Endothelial cell (in vitro differentiated cells): ENCODE results near the gene LSM8. TPM values are rescaled to one million over a fixed set of nuclear protein-coding genes. Genes with fewer than 3 reads are reported as not detected.
"Not testable (repeated sequence)": the region's sequence is repeated elsewhere in the genome, so short reads cannot be mapped to it uniquely, and the experiment has no call there.

Experiments
- DNase-seq: peaks from one replicate; pipeline ENCODE4 v3.0.0; 2021; ENCODE audit warnings: low spot score
- H3K27ac Mint-ChIP-seq: one replicate; pipeline ENCODE4 v1.8.0; 2021; ENCODE audit warnings: mixed read lengths, inconsistent platforms; ENCODE audit not compliant: unreplicated experiment
- H3K27me3 Mint-ChIP-seq: one replicate; pipeline ENCODE4 v1.8.0; 2021; ENCODE audit warnings: mild to moderate bottlenecking, moderate library complexity, mixed read lengths, inconsistent platforms; ENCODE audit not compliant: unreplicated experiment
- H3K36me3 Mint-ChIP-seq: one replicate; pipeline ENCODE4 v1.8.0; 2021; ENCODE audit warnings: mild to moderate bottlenecking, low read depth, mixed read lengths, inconsistent platforms; ENCODE audit not compliant: unreplicated experiment
- H3K4me1 Mint-ChIP-seq: one replicate; pipeline ENCODE4 v1.8.0; 2021; ENCODE audit warnings: mild to moderate bottlenecking, mixed read lengths, inconsistent platforms; ENCODE audit not compliant: unreplicated experiment
- H3K4me3 Mint-ChIP-seq: one replicate; pipeline ENCODE4 v1.8.0; 2021; ENCODE audit warnings: mild to moderate bottlenecking, mixed read lengths, inconsistent platforms; ENCODE audit not compliant: unreplicated experiment
- H3K9me3 Mint-ChIP-seq: one replicate; pipeline ENCODE4 v1.8.0; 2021; ENCODE audit warnings: mixed read lengths, inconsistent platforms; ENCODE audit not compliant: unreplicated experiment
- CTCF ChIP-seq: fragments of 200-600 bp; sonication (generic); IDR thresholded peaks from one replicate; pipeline ENCODE4 v1.5.0; 2021; ENCODE audit warnings: antibody characterized with exemption; ENCODE audit not compliant: unreplicated experiment
- long read RNA-seq: library from polyadenylated mRNA; unstranded; transcript quantifications from one replicate; pipeline ENCODE4 v2.0.0, GENCODE V29; 2020; ENCODE audit not compliant: unreplicated experiment
- total RNA-seq: library from RNA; stranded (reverse); fragmentation: NEBNext Ultra II Directional; extraction: Animal tissue kit (Norgen Biotek cat#: 25700); gene quantifications from one replicate; pipeline ENCODE4 v1.2.1, GENCODE V29; 2021; ENCODE audit not compliant: unreplicated experiment

The LSM8 gene
- 39.7 TPM for total RNA-seq
- long read RNA-seq, transcript LSM8-201 (4 exons, 1,305 nt) = major isoform, 29 of 34 reads
- long read RNA-seq, partial matches to known transcripts = 0 of 34 reads
- long read RNA-seq, other reads (novel, unspliced or antisense) = 2 of 34 reads

- DNase-seq = peak; percentile 96
- no peak for TF ChIP-seq CTCF
- peaks cover 11% of the 10 kb centered on the region for H3K36me3 Mint-ChIP-seq
- peaks cover 2% of the 10 kb centered on the region for H3K27me3 Mint-ChIP-seq
- no peaks in the 10 kb centered on the region for H3K9me3 Mint-ChIP-seq
- H3K4me1 Mint-ChIP-seq = peaks cover 21% of the 10 kb centered on the region
- peak within 1 kb of the TSS; percentile 99 for H3K27ac Mint-ChIP-seq
- peak within 1 kb of the TSS; percentile 98 for H3K4me3 Mint-ChIP-seq
Observed at GRCh38 chr7:118183786-118184564, at the start of gene LSM8. TSS of gene LSM8 (plus strand) at chr7:118184164. CDS start at chr7:118184224, 60 bp downstream.

- not testable (repeated sequence) for H3K9me3 Mint-ChIP-seq, H3K4me3 Mint-ChIP-seq, H3K27ac Mint-ChIP-seq, H3K36me3 Mint-ChIP-seq, DNase-seq, H3K27me3 Mint-ChIP-seq, H3K4me1 Mint-ChIP-seq
Observed at GRCh38 chr7:118134420-118134819, 49.5 kb upstream of the LSM8 start.

- Mint-ChIP-seq H3K36me3 (no peaks in the 10 kb centered on the region), H3K4me1 (no peaks in the 10 kb centered on the region), H3K9me3 (no peaks in the 10 kb centered on the region), H3K27me3 (no peaks in the 10 kb centered on the region), H3K4me3 (no peak overlapping the region), H3K27ac (no peak overlapping the region)
- DNase-seq = no peak
- no peak for TF ChIP-seq CTCF
Observed at GRCh38 chr7:118140468-118140867, 43.5 kb upstream of the LSM8 start.

- H3K4me1 Mint-ChIP-seq = no peaks in the 10 kb centered on the region
- no peak overlapping the region for H3K4me3 Mint-ChIP-seq
- H3K9me3 Mint-ChIP-seq = no peaks in the 10 kb centered on the region
- no peaks in the 10 kb centered on the region for H3K27me3 Mint-ChIP-seq
- no peak overlapping the region for H3K27ac Mint-ChIP-seq
- DNase-seq = no peak
- no peaks in the 10 kb centered on the region for H3K36me3 Mint-ChIP-seq
- no peak for TF ChIP-seq CTCF
Observed at GRCh38 chr7:118142012-118142411, 42.0 kb upstream of the LSM8 start.

- no peaks in the 10 kb centered on the region for H3K4me1 Mint-ChIP-seq
Observed at GRCh38 chr7:118148930-118149329, 35.0 kb upstream of the LSM8 start.

More at GRCh38 chr7:118148930-118149329, 35.0 kb upstream of the LSM8 start:
- Mint-ChIP-seq H3K4me3 (no peak overlapping the region), H3K36me3 (no peaks in the 10 kb centered on the region), H3K27ac (no peak overlapping the region), H3K9me3 (no peaks in the 10 kb centered on the region), H3K27me3 (no peaks in the 10 kb centered on the region)
- no peak for TF ChIP-seq CTCF
- DNase-seq = no peak
